K562 (cell line): ENCODE measurements around the gene ZNF571.

Experiments used
- ASH1L ChIP-seq: fragments of 450-650 bp; IDR thresholded peaks from 2 replicates; pipeline ENCODE4 v1.6.1; 2018; ENCODE audit warnings: borderline replicate concordance, mild to moderate bottlenecking, low read depth; ENCODE audit not compliant: partially characterized antibody
- CTCF ChIP-seq, 3 experiments: IDR thresholded peaks in 2 of 3; conservative IDR thresholded peaks in 1 of 3; 2 replicates each; pipeline ENCODE4 v1.5.1; 2011 to 2012; ENCODE audit warnings: low read length in 3 of 3, mild to moderate bottlenecking in 3 of 3, control low read depth in 2 of 3, improper control_type of control experiment in 1 of 3, inconsistent platforms in 1 of 3, low read depth in 1 of 3, mixed read lengths in 1 of 3, moderate library complexity in 1 of 3; ENCODE audit not compliant: insufficient read depth in 2 of 3
- E2F4 ChIP-seq: sonication (generic); formaldehyde crosslinking; IDR thresholded peaks from 2 replicates; pipeline ENCODE4 v1.8.0; 2022; ENCODE audit warnings: mild to moderate bottlenecking, low read depth, missing genetic modification reagents
- HCFC1 ChIP-seq: IDR thresholded peaks from 2 replicates; pipeline ENCODE4 v1.6.1; 2012; ENCODE audit warnings: low read depth, low read length, improper control_type of control experiment
- SRF ChIP-seq, 2 experiments: fragments of 250-450, 450-650 bp in 1 of 2; sonication (Bioruptor Pico) in 1 of 2; sonication (generic) in 1 of 2; formaldehyde crosslinking; IDR thresholded peaks; 2 replicates each; pipeline versions ENCODE4 v1.5.0 to v1.5.1; 2020 to 2022; ENCODE audit warnings: mild to moderate bottlenecking in 1 of 2, missing genetic modification reagents in 1 of 2
- STAT6 ChIP-seq: sonication (generic); formaldehyde crosslinking; IDR thresholded peaks from 2 replicates; pipeline ENCODE4 v1.8.1; 2023; ENCODE audit warnings: mild to moderate bottlenecking, missing genetic modification reagents
- ZBTB7A ChIP-seq: IDR thresholded peaks from 2 replicates; pipeline ENCODE4 v1.6.1; 2011; ENCODE audit warnings: low read depth, mild to moderate bottlenecking, low read length, moderate library complexity, borderline replicate concordance; ENCODE audit not compliant: control insufficient read depth
- ZNF12 ChIP-seq: sonication (generic); formaldehyde crosslinking; IDR thresholded peaks from 2 replicates; pipeline ENCODE4 v1.4.0; 2020; ENCODE audit warnings: mild to moderate bottlenecking, missing genetic modification reagents

DNA sequence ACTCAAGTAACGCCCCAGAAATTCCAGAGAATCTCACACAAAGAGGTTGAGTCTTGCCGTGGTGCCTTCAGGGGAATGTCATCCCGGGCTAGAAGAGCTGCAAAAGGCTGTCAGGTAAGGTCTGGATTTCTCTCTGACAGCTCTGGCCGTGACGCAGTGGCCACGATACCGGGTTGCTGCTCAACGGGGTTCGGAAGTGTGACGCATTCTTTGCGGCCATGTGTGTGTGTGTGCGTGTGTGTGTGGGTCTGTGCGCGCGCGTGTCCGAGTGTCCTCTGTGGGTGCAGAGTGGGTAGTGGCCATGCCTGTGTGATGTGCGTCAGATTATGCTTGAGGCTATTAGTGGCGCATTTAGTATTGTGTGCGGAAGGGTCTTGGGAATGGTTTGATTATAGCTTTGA lies 390 bp upstream of the ZNF571 start:
- TF ChIP-seq ZNF12 (CRISPR knock-in tag) (no peak), STAT6 (CRISPR knock-in tag) (no peak), CTCF (IDR thresholded peaks at IDR 0.05 in 2 of 3, conservative IDR thresholded peaks at IDR 0.05 in 1 of 3; ENCODE audit: insufficient read depth in 2 of 3, low read depth in 1 of 3, low read length in 3 of 3) (no peak), ASH1L (no peak), SRF (CRISPR knock-in tag; IDR thresholded peaks at IDR 0.05) (no peak), ZBTB7A (no peak), HCFC1 (no peak), E2F4 (no peak)
